HG03460 (cell line): Measurements from ENCODE around the gene SH3D21.

Experiments
- ATAC-seq: cut with Tn5 transposase; IDR thresholded peaks from one replicate; pipeline ENCODE4 v1.9.1; 2021; ENCODE audit not compliant: unreplicated experiment

Gene SH3D21

DNA sequence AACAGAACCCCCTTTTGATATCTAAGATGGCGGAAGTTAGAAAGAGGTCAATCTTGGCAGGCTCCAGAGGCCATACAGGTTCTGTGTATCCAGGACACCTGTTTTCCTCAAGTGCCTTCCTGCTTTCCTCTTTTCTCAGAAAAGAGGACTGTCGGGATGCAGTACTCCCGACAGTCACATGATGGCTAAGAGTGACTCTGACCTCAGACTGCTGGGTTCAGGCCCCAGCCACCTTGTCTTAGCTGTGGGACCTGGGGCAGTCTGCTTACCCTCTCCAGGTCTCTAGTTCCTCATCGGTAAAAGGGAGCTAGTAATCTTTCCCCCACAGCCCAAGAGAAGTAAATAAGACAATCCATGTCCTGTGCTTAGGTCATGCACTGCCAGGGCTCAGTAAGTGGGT, 49.6 kb downstream of the SH3D21 start:
- ATAC-seq = no peak

GRCh38 chr1:36358514-36359084, 52.4 kb downstream of the SH3D21 start:
- ATAC-seq = no peak

GRCh38 chr1:36359383-36359782, 53.2 kb downstream of the SH3D21 start:
- no peak for ATAC-seq

GRCh38 chr1:36359911-36360550, 53.9 kb downstream of the SH3D21 start:
- ATAC-seq = no peak

GRCh38 chr1:36365381-36365780, 59.2 kb downstream of the SH3D21 start:
- ATAC-seq = no peak

GRCh38 chr1:36366091-36366661, 60.0 kb downstream of the SH3D21 start:
- no peak for ATAC-seq

GRCh38 chr1:36367066-36367465, 60.9 kb downstream of the SH3D21 start:
- ATAC-seq = no peak

- ATAC-seq = no peak
These were observed 61.6 kb downstream of the SH3D21 start for GRCh38 chr1:36367798-36368197.

- ATAC-seq = no peak
These were observed 63.1 kb downstream of the SH3D21 start for GRCh38 chr1:36369061-36369861.
